Measurements from ENCODE around the gene NDUFB7.

DNA sequence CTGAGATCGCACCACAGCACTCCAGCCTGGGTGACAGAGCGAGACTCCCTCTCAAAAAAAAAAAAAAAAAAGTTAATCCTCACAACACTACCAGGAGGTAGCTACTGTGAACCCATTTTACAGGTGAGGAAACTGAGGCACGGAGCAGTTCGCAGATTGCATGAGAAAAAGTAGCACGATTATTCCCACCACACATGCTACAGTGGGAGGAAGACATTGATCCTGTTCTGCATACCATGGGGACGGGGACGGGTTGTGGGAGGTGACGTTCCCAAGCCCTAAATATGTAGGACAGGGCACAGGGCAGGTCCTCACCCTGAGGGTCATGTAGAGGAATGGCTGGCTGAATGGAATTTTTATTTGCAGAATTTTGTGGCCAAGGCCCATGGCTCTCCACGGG, 34.8 kb upstream of the NDUFB7 start:
- no peak for TF ChIP-seq TCF7L2 (IDR thresholded peaks at IDR 0.05; ENCODE audit: low read depth, low read length)
- TF ChIP-seq, protein P1, sequence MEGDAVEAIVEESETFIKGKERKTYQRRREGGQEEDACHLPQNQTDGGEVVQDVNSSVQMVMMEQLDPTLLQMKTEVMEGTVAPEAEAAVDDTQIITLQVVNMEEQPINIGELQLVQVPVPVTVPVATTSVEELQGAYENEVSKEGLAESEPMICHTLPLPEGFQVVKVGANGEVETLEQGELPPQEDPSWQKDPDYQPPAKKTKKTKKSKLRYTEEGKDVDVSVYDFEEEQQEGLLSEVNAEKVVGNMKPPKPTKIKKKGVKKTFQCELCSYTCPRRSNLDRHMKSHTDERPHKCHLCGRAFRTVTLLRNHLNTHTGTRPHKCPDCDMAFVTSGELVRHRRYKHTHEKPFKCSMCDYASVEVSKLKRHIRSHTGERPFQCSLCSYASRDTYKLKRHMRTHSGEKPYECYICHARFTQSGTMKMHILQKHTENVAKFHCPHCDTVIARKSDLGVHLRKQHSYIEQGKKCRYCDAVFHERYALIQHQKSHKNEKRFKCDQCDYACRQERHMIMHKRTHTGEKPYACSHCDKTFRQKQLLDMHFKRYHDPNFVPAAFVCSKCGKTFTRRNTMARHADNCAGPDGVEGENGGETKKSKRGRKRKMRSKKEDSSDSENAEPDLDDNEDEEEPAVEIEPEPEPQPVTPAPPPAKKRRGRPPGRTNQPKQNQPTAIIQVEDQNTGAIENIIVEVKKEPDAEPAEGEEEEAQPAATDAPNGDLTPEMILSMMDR (IDR thresholded peaks at IDR 0.05), result no peak
